Medulla oblongata (tissue), 1 donor: ENCODE data around the gene FANCD2OS.
"Not testable (repeated sequence)": the region's sequence is repeated elsewhere in the genome, so short reads cannot be mapped to it uniquely, and the experiment has no call there.

ENCODE experiments used
- DNase-seq: peaks from one replicate; pipeline ENCODE4 v3.0.0-alpha.2; 2015; ENCODE audit errors: extremely low spot score

The FANCD2OS gene, protein sequence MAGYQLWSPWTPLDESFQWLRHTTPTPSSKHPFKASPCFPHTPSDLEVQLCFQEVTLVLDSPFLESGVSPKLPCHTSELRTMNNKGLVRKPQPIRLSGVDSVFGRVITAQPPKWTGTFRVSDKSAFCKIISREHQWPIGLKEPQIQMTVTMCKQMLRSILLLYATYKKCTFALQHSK

DNA sequence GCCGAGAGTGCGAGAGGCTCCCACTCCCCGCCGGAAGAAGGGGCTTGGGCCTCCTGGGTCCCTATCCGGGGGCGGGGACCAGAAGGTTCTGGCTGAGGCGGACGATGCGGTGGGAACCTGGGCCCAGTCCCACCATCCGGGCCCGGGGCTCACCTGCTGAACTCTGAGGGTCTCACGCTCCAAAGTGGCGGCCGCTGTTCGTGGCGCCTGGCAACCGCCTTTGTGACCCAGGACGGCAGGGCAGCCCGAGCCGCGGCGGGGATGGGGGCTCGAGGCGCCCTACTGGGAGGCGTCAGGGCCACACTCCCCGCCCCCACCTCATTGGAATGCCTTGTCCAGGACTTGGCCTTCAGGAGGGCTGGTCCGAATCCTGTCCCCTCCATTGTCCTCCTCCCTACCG lies at the start of gene FANCD2OS:
Gene FANCD2OS (minus strand): TSS at position 165 of the 400 bp plus-strand sequence. CDS start 3,481 bp downstream, outside the sequence.
- no peak for DNase-seq

DNA sequence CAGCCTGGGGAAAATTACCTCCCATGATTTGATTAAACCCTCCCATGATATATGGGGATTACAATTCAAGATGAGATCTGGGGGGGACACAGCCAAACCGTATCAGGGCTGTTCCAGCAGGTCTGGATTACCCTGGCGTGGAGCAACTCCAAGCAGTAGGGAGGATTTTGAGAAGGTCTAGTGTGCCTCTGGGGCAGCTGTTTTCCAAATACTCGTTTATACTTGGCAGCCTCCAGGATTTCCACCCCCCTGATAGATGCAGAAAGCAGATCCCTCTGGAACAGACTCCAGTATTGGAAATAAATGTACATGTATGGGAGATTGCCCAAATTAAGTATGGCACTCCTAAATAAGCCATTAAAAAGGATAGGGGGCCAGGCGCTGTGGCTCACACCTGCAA lies 49.0 kb upstream of the FANCD2OS start:
- DNase-seq: no peak

DNA sequence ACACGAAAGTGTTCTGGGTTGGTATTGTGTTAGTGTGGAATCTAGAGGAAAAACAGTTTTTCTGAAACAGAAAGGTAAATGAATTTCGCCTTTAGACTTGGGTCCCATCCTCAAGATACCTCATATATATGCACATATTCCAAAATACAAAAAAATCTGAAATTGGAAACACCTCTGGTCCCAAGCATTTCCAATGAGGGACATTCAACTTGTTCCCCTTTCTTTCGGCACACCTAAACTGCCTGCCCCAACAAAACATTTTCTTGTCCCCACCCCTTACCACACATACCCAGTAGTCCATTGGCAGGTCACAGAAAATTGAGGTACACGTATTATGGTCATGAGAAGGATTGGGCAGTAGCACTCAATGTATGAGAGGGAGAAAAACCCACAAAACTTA lies 47.6 kb upstream of the FANCD2OS start:
- no peak for DNase-seq

DNA sequence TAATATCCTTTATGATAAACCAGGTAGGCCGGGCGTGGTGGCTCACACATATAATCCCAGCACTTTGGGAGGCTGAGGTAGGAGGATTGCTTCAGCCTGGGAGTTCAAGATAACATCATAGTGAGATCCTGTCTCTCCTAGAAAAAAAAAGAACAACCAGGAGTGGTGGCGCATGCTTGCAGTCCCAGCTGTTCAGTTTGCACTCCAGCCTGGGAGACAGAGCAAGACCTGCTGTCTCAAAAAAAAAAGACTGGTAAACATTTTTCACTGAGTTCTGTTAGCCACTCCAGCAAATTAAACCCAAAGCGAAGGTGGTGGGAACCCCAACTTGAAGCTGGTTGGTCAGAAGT lies 47.0 kb upstream of the FANCD2OS start:
- DNase-seq: no peak

DNA sequence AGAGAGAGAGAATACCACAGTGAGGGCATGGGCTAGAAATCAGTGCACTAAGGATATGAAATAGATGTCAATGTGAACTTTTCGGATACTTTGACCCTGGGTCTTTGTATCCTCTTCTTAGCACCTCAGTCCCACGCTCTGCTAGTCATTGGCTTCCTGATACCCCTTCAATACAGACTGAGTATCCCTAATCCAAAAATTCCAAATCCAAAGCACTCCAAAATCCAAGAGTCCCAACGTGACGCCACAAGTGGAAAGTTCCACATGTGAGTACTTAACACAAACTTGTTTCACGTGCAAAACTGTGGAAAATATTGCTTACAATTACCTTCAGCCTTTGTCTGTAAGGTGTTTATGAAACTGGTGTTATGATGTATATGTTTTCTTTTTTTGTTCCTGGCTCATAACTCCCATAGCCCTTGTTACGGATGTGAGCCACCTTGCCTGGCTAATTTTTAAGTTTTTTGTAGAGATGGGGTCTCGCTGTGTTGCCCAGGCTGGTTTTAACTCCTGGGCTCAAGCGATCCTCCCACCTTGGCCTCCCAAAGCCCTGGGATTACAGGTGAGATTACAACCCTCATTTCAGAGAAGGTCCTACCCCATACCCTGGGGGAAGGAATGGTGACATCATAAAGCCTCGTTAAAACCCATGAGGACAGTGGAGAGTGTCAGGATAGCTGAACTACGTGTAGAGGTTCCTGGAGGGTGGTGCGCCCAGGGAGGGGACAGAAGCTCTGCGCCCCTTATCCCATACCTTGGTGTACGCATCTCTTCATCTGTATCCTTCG lies 46.5 kb upstream of the FANCD2OS start:
- DNase-seq: no peak

DNA sequence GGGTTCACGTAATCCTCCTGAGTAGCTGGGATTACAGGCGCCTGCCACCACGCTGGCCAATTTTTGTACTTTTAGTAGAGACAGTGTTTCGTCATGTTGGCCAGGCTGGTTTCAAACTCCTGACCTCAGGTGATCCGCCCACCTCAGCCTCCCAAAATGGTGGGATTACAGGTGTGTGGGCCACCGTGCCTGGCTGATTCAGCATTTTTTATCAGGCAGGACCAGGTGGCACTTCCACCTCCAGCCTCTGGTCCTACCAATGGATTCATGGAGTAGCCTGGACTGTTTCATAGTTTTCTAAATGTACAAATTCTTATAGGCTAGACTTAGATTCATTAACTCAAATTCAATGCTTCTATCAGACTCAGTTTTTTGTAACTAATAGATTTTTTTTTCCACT lies 42.9 kb upstream of the FANCD2OS start:
- no peak for DNase-seq

DNA sequence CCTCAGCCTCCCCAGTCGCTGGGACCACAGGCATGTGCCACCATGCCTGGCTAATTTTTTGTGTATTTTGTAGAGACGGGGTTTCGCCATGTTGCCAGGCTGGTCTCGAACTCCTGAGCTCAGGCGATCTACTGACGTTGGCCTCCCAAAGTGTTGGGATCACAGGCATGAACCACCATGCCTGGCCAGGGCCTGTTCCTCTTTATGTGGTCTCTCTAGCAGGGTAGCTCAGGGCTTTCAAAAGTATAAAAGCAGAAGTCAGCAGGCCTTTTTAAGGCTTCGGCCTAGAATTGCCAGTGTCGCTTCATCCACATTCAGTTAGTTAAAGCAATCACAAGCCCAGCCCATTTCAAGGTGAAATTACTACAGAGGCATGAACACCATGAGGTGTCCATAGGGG lies 41.2 kb upstream of the FANCD2OS start:
- DNase-seq: no peak

DNA sequence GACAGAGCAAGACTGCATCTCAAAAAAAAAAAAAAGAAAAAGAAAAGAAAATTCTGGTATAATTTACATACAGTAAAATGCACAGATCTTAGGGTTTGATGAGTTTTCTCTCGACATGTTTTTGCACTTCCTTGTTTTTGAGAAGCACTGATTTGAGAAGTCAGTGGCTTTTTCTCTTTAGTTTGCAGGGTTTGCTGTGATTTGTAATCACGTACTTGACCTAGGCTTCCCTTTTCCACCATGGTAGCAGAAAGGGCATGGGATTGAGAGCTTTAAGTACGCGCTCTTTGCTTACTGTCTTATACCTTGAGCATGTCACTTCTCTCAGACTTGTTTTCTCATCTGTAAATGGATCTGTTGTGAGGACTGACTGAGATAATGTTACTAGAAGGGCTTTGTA lies 37.6 kb upstream of the FANCD2OS start:
- DNase-seq: no peak

DNA sequence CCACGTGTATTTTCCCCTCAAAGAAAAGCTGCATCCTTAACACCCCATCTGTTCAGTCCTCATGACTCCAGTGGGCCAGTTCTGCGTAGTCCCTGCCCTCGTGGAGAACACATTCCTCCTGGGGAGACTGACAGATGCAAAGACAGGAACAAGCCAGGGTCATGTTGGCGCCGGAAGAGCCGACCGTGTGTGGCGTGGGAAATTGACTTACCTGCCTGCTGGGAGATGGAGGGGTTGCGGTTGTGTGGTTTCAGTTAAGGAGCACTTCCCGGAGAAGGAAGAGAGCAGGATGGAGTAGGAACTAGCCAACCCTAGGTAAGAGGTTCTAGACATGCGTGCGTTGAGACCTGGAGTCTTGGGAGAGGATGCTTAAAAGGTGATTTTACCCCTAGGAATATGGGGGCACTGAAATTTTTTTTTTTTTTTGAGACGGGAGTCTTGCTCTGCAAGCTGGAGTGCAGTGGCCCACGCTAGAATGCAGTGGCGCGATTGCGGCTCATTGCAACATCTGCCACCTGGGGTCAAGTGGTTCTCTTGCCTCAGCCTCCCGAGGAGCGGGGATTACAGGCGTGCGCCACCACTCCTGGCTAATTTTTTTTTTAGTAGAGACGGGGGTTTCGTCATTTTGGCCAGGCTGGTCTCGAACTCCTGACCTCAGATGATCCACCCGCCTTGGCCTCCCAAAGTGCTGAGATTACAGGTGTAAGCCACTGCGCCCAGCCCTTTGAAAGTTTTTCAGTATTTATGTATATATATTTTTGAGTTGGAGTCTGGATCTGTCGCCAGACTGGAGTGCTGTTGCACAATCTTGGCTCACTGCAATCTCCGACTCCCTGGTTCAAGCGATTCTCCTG lies 34.9 kb upstream of the FANCD2OS start:
- no peak for DNase-seq

DNA sequence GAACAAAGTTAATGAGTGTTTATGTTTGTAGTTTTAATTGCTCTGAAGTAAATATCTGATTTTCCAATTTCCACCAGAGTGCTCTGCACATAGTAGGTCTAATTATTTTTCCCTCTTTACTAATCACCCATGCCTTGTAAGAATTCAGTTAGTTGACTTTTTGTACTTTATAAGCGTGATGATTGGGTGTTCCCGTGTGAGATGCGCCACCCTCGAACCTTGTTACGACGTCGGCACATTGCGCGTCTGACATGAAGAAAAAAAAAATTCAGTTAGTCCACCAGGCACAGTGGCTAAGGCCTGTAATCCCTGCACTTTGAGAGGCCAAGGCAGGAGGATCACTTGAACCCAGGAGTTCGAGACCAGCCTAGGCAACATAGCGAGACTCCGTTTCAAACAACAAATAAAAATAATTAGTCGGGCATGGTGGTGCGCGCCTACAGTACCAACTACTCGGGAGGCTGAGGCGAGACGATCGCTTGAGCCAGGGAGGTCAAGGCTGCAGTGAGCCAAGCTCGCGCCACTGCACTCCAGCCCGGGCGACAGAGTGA lies 33.0 kb upstream of the FANCD2OS start:
- DNase-seq: no peak

DNA sequence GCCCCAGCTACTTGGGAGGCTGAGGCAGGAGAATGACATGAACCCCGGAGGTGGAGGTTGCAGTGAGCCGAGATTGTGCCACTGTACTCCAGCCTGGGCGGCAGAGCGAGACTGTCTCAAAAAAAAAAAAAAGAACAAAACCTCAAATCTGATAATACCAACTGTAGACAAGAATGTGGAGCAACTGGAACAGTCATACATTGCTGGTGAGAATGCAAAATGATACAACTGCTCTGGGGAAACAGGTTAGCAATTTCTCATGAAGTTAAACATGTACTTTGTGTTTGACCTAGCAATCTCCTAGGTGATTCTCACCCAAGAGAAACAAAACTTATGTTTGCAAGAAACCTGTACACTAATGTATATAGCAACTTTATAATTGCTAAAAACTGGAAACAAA lies 29.1 kb upstream of the FANCD2OS start:
- DNase-seq: no peak

DNA sequence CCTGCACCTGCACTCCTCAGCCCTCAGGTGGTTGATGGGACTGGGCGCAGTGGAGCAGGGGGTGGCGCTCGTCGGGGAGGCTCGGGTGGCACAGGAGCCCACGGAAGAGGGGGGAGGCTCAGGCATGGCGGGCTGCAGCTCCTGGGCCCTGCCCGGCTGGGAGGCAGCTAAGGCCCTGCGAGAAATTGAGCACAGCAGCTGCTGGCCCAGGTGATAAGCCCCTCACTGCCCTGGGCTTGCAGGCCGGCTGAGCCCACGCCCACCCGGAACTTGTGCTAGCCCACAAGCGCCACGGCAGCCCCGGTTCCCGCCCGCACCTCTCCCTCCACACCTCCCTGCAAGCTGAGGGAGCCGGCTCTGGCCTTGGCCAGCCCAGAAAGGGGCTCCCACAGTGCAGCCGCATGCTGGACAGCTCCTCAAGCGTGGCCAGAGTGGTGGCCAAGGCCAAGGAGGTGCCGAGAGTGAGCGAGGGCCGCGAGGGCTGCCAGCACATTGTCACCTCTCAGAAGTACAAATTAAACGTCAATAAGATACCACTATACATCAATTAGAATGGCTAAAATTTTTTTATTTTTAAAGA lies 28.5 kb upstream of the FANCD2OS start:
- DNase-seq: no peak

DNA sequence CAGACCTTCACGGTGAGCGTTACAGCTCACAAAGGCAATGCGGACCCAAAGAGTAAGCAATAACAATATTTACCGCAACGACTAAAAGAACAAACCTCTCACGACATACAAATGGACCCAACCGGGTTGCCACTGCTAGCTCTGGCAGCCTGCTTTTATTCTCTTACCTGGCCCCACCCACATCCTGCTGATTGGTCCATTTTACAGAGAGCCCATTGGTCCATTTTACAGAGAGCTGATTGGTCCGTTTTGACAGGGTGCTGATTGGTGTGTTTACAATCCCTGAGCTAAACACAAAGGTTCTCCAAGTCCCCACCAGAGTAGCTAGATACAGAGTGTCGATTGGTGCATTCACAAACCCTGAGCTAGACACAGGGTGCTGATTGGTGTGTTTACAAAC lies 27.8 kb upstream of the FANCD2OS start:
- DNase-seq: not testable (repeated sequence)

DNA sequence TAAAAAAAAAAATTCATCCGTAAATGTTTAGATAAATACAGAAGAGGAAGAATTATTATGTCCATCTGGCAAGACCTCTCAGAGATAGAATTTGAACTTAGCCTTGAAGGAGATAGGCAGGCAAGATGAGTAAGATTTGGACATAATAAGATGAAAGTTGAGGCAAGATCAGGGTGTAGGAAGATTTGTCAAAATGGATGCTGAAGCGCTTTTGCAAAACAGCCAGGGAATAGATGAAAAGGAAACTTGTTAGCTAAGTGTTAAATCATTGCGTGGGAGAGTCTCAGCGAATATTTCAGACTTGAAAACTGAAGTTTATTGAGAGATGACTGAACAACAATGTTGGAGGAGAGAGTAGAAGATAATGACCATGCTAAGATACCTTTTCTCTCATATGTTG lies 14.7 kb upstream of the FANCD2OS start:
- DNase-seq: no peak

DNA sequence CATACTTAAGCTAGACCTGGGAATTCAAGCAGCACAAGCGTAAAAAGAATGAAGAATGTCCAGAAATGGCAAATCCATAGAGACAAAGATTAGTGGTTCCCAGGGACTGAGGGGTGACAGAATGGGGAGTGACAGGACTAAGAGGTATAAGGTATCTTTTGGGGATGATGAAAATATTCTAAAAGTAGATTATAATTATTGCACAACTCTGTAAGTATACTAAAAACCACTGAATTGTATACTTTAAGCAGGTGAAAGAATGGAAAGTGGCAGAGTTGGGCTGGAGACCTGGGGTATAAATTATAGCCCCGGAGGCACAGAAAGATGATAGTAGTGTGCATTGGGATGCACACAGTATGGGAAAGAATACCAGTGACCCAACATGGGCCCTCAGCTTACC lies 13.0 kb upstream of the FANCD2OS start:
- no peak for DNase-seq

DNA sequence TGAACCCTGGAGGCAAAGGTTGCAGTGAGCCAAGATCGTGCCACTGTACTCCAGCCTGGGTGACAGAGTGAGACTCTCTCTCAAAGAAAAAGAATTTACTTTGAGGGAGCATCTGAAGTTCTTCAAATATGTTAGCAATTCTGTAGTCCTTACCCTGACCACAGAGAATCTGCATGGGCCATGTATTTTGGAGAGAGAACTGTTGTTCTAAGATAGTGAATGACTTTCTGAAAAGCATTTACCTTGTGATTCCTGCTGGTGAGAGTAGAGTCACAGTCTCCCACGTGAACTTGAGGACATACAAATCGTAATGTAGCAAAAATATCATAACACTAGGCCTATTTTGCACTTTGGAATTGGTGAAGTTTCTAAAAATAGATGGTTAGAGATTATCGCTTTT lies 11.3 kb upstream of the FANCD2OS start:
- DNase-seq: no peak

DNA sequence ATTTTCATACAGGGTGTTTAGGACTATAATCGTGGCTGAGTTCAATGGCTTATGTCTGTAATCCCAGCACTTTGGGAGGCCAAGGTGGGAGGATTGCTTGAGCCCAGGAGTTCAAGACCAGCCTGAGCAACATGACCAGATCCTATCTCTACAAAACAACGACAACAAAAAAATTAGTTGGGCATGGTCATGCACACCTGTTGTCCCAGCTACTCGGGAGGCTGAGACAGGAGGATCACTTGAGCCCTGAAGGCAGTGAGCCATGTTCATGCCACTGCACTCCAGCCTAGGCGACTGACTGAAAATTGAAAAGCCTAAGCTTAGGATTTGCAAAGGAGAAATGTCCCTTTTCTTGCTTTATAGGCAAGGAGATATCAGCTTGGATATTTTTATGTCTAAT lies 8.9 kb upstream of the FANCD2OS start:
- DNase-seq: no peak

DNA sequence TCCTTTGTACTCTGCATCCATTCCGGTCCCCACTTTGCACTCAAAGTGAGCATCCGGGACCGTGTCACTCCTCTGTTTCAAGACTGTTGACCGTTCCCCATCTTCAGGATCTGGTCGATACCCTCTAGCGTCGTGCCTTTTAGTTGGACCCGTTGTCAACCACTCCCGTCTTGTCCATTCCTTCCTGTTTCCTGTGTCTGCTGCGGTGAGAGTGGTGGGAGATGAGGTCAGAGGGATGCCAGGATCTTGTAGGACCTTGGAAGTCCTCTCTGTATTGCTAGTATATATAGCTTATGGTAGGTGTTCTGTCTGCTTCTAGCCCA lies 8.0 kb upstream of the FANCD2OS start:
- no peak for DNase-seq

DNA sequence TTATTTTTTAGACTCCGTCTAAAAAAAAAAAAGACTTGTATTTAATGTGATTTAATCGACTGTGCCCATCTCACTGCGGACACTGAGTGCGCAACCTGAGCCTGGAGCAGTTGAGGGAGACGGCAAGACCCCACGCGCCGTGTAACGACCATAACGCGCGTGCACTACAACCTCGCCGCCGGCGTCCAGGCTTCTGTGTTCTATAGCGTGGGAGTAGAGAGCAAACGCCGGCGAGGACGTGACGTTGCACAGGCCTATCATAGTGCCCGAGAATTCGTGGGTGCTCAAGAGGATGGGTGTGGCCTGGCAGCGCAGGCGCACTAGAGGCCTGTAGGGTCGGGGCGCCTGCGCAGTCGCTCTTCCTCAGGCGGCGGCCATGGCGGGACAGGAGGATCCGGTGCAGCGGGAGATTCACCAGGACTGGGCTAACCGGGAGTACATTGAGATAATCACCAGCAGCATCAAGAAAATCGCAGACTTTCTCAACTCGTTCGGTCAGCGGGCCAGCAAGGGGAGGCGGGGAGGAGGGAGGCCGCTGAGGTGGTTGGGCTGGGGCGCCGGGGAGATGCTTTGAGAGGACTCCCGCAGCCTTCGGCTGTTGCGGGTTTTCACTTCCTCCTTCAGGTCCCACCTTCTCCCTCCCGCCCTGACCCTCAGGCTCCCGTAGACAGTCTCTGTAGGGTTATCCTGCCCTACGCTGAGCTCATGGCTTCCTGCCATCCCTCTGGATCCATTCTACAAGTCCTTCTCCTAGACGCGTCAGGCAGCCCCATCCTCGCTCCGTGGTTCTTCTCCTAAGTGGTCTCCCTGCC lies 7.5 kb upstream of the FANCD2OS start, which contains the start of gene BRK1:
Gene BRK1 (plus strand): TSS at position 350 of the 812 bp plus-strand sequence. CDS start 27 bp downstream, at position 377.
- peak; percentile 98 for DNase-seq

DNA sequence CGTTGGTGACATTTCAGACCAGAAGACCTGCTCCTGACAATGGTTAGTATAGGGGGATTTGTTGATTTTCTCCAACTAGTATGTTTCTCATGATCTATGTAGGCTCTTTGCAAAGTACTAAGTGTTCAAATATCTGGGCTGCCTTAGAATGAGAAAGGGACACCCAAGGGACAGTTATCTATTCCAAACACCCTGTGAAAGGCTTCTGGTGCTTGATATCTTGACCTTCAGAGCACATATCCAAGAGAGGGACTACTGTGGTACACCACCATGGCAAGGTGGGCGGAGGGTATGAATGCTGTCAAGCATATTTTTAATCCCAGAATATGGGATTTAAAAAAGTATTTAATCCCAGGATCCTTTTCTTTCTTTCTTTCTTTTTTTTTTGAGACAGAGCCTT lies 1.1 kb downstream of the FANCD2OS start:
- no peak for DNase-seq

DNA sequence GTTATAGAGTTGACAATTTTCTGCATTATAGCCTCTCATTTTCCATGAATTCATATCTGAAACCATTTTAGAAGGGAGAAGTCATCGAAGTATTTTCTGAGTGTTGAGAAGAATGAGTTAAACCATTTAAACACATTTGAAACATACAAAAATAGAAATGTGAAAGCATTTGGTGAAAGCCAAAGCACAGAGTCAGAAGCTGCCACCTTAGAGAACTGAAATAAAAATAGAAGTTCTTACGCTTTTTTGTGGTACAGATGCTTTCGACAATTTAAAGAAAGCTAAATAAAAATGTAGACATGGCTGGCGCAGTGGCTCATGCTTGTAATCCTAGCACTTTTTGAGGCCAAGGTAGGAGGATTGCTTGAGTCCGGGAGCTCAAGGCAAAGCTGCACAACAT lies 9.0 kb downstream of the FANCD2OS start:
- no peak for DNase-seq
